GOT3 (cell line): ENCODE data around the gene ARHGEF37.
"Not testable (repeated sequence)": the region's sequence is repeated elsewhere in the genome, so short reads cannot be mapped to it uniquely, and the experiment has no call there.

ENCODE experiments used
- DNase-seq: peaks from one replicate; lab custom pipeline; 2025; ENCODE audit warnings: mixed read lengths; lab: John Stamatoyannopoulos, UW

The ARHGEF37 gene

GRCh38 chr5:149647334-149647733 is 66.0 kb downstream of the ARHGEF37 start:
- no peak for DNase-seq

GRCh38 chr5:149648464-149649393 is 67.4 kb downstream of the ARHGEF37 start:
- DNase-seq = not testable (repeated sequence)

GRCh38 chr5:149649730-149650129 is 68.4 kb downstream of the ARHGEF37 start:
- DNase-seq = not testable (repeated sequence)

GRCh38 chr5:149651686-149652085 is 70.4 kb downstream of the ARHGEF37 start:
- no peak for DNase-seq

- DNase-seq = no peak
Measured at GRCh38 chr5:149652697-149653096, 71.4 kb downstream of the ARHGEF37 start.

- no peak for DNase-seq
Measured at GRCh38 chr5:149654231-149654630, 72.9 kb downstream of the ARHGEF37 start.

GRCh38 chr5:149654883-149655505 is 73.7 kb downstream of the ARHGEF37 start:
- DNase-seq = no peak

GRCh38 chr5:149656576-149657182 is 75.4 kb downstream of the ARHGEF37 start:
- no peak for DNase-seq

GRCh38 chr5:149657324-149657723 is 76.0 kb downstream of the ARHGEF37 start:
- no peak for DNase-seq

- DNase-seq = no peak
Measured at GRCh38 chr5:149658299-149658698, 77.0 kb downstream of the ARHGEF37 start.

GRCh38 chr5:149664083-149664482 is 82.8 kb downstream of the ARHGEF37 start:
- DNase-seq = no peak

- DNase-seq = no peak
Measured at GRCh38 chr5:149664666-149665415, 83.5 kb downstream of the ARHGEF37 start.

- DNase-seq = no peak
Measured at GRCh38 chr5:149665416-149666175, 84.3 kb downstream of the ARHGEF37 start.

- no peak for DNase-seq
Measured at GRCh38 chr5:149666212-149666852, 85.0 kb downstream of the ARHGEF37 start.

GRCh38 chr5:149667084-149667828 is 86.0 kb downstream of the ARHGEF37 start:
- DNase-seq = no peak

GRCh38 chr5:149667829-149668330 is 86.6 kb downstream of the ARHGEF37 start:
- DNase-seq = no peak

GRCh38 chr5:149669273-149669672 is 88.0 kb downstream of the ARHGEF37 start:
- not testable (repeated sequence) for DNase-seq

- no peak for DNase-seq
Measured at GRCh38 chr5:149671544-149671943, 90.2 kb downstream of the ARHGEF37 start.

- no peak for DNase-seq
Measured at GRCh38 chr5:149672701-149673476, 91.6 kb downstream of the ARHGEF37 start.
